DMS79 (cell line): ENCODE measurements around the gene AGPAT3.
"Not testable (repeated sequence)": the region's sequence is repeated elsewhere in the genome, so short reads cannot be mapped to it uniquely, and the experiment has no call there.

Experiments used
- DNase-seq: peaks from one replicate; lab custom pipeline; 2025; lab: John Stamatoyannopoulos, UW

The AGPAT3 gene

DNA sequence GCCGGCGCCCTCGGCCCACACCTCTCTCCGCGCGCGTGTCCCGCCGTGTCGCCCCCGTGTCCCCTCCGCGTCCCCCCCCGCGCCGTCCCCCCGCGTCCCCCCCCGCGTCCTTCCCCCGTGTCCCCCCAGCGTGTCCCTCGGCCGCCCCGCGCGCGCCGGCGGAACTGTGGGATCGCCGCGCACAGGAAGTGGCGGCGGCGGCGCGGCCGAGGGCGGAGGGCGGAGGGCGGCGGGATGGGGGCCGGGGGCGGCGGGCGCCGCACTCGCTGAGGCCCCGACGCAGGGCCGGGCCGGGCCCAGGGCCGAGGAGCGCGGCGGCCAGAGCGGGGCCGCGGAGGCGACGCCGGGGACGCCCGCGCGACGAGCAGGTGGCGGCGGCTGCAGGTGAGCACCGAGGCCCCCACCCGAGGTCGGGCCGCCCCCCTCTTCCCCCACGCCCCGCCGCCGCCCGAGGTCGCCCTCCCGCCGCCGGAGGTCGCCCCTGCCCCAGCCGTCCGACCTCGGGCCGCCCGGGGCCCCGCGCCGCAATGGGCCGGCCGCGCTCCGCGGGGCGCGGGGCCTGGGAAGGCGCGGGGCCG, at the start of gene AGPAT3:
Gene AGPAT3 (plus strand): TSS at position 262 of the 578 bp plus-strand sequence. CDS start 94,459 bp downstream, outside the sequence.
- DNase-seq: no peak

- DNase-seq: no peak
These were observed 49.0 kb upstream of the AGPAT3 start for GRCh38 chr21:43815991-43816390.

GRCh38 chr21:43816611-43817071, 48.4 kb upstream of the AGPAT3 start:
- DNase-seq: no peak

- no peak for DNase-seq
These were observed 47.6 kb upstream of the AGPAT3 start for GRCh38 chr21:43817157-43818086.

GRCh38 chr21:43818685-43819084, 46.3 kb upstream of the AGPAT3 start:
- no peak for DNase-seq

DNA sequence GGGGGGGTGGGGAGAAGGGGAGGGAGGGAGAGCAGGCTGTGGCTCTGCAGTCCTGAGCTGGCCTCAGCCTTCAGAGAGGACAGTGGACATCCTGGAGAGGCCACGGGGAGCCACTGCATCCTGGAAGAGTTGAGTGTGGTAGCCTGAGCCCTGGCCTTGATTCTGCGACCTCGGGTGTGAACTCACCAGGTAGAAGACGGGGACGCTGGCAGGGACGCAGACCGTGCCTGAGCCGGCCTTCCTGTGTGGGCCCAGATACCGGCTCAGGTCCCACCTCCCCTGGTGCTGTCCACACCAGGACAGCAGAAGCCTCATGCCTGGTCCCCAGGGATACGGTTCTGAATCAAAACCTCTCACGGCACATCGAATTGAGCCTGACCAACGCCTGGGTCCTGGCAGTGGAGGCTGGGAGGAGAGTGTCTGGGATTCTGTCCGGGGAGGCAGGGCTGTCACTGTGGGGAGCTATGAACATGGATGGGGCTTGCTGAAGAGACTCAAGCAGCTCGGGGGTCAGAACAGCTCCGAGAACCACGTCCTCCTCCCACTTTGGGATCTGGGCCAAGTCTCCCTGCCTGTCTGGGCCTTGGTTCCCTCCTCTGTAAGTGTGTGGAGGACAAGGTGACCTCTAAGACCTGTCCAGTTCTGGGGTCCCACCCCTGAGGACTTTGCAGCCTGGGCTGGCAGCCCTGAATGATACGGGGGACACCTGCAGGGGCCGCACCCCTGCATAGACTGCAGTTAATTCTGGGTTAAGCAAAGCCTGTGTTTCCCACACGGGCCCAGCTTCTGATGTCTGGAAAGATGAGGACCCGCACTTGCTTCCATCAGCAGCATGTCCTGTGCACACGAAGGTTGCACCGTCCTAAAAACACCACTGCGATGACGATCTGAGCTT, 45.3 kb upstream of the AGPAT3 start:
- no peak for DNase-seq

DNA sequence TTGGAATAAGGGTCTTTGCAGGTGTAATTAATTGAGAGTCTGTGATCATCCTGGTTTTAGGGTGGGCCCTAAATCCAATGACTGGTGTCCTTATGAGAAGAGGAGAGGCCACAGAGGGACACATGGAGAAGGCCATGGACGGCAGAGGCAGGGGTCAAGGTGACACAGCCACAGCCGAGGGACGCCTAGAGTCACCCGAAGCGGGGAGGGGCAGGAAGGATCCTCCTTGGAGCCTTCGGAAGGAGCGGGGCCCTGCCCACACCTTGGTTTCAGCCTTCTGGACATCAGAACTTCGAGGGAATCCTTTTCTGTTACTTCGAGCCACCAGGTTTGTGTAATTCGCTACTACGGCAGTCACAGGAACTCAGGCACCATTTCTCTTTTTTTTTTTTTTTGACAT, 44.6 kb upstream of the AGPAT3 start:
- no peak for DNase-seq

- not testable (repeated sequence) for DNase-seq
These were observed 42.9 kb upstream of the AGPAT3 start for GRCh38 chr21:43822166-43822565.

DNA sequence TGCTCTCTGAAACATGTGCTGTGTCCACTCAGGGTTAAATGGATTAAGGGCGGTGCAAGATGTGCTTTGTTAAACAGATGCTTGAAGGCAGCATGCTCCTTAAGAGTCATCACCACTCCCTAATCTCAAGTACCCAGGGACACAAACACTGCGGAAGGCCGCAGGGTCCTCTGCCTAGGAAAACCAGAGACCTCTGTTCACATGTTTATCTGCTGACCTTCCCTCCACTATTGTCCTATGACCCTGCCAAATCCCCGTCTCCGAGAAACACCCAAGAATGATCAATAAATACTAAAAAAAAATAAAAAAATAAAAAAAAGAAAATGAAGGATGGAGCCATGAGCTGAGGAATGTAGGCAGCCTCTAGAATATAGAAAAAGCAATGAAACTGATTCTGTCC, 42.3 kb upstream of the AGPAT3 start:
- DNase-seq: not testable (repeated sequence)

- no peak for DNase-seq
These were observed 40.4 kb upstream of the AGPAT3 start for GRCh38 chr21:43824333-43825241.

GRCh38 chr21:43825242-43825935, 39.6 kb upstream of the AGPAT3 start:
- DNase-seq: no peak

DNA sequence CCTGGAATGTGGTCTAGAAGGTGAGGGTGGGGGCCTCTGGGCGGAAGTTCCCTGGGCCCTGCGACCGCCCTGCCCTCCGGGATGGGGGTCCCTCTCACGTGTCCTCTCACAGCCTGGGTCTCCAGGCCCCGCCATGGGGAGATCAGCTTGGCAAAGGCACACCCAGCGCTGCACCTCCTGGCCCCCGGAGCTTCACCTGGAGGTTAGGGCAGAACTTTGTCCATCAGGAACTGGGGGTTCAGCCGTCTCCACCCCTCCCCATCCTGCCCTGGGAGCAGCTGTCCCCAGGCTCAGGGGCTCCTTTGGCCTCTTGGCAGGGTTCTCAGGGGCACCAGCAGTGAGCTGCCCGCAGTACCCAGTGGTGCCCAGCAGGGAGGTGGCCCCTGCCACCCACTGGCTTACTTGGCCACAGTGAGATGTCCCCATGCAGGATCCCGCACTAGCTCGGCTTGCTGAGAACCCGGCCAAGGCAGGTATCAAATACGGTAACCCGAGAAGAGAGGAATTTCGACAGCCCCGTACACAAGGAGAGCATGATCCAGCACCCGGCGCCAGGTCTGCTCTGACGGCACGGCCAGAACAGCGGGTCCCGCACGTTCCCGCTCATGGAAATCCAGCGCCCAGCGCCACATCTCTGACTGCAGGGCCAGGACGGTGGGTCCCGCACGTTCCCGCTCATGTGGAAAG, 38.9 kb upstream of the AGPAT3 start:
- DNase-seq: peak; percentile 45

- no peak for DNase-seq
These were observed 38.4 kb upstream of the AGPAT3 start for GRCh38 chr21:43826623-43826974.

DNA sequence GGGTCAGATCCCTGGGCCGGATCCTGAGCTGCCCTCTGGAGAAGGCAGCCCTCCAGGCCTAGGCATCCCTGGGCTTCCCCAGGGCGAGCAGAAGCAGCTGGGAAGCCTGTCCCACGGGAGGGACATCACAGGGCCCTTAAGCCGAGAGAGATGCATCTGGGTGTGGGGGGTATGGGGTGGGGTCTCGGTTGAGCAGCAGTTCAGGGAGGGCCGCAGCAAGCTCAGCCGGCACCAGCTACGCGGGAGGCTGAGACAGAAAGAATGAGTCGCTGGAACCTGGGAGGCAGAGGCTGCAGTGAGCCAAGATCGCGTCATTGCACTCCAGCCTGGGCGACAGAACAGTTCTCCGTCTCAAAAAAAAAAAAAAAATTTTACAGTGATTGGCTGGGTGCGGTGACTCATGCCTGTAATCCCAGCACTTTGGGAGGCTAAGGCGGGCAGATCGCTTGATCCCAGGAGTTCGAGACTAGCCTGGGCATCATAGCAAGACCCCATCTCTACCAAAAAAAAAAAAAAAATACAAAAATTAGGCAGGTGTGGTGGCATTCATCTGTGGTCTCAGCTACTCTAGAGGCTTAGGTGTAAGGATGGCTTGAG, 37.9 kb upstream of the AGPAT3 start:
- no peak for DNase-seq

DNA sequence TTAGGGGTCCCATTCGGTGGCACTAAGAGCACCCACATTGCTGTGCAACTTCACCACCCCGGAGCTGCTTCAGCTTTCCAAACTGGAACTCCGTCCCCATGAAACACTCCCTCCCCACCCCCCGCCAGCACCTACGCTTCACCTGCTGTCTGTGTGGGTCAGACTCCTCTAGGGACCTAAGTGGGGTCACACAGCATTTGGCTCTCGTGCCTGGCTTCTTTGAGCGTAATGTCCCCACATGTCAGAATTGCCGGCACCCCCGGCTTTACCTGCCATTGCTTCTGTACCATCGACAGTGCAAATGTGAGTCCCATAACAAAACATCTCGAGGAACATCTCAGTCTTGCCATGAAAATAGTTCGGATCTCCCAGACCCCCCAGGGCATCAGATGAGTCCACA, 35.9 kb upstream of the AGPAT3 start:
- DNase-seq: no peak

- DNase-seq: no peak
These were observed 35.4 kb upstream of the AGPAT3 start for GRCh38 chr21:43829575-43830119.

GRCh38 chr21:43832158-43832550, 32.9 kb upstream of the AGPAT3 start:
- DNase-seq: no peak

GRCh38 chr21:43832648-43833047, 32.4 kb upstream of the AGPAT3 start:
- no peak for DNase-seq

- DNase-seq: no peak
These were observed 30.7 kb upstream of the AGPAT3 start for GRCh38 chr21:43834146-43834905.
